ENCODE results near the gene THBS2.
A peak's percentile ranks its signal among the peaks of the same experiment; 100 is the strongest.
"Not testable (repeated sequence)": the region's sequence is repeated elsewhere in the genome, so short reads cannot be mapped to it uniquely, and the experiment has no call there.

THBS2 gene

DNA sequence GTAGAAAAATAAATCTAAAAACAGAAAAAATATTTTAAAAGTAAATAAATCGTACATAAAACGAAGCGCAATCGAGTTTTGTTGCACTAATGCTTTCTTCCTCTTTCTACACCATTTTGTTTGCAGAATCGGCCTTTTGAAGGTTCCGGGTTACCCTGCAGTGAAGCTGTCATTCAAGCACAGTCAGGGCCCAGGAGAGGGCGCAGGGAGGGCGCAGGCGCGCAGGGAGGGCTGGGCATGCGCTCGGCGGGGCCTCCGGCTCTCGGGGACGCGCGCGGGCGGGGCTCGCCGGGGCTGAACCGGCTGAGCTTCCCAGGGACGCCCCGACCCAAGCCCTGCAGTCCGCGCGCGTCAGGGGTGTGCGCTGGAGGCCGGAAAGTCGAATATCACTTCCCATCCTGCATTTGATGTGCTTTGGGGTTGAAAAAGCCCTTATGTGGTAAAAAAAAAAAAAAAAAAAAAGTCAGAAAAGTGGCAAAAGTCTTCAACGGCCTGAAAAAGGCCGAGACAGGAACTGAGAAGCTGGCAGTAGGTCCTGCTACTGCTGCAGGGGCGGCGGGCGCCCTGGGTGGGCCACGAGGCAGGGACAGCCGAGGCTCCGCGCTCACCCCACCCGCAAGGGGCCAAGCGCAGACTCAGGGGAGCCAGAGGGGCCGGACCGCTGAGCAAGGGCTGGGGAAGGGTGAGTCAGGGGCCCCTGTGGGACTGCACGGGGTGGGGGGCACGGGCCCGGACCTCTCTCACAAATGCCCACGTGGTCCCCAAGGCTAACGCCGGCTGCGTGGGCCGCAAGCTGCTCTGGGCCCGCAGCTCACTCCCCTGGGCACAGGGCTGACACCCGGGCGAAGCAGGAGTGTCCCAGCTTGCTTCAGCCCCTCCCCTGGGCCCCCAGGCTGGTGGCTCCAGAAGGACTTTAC, 40.5 kb downstream of the THBS2 start:
- DNase-seq, result peak; percentile 59 to 95 (median 84)

DNA sequence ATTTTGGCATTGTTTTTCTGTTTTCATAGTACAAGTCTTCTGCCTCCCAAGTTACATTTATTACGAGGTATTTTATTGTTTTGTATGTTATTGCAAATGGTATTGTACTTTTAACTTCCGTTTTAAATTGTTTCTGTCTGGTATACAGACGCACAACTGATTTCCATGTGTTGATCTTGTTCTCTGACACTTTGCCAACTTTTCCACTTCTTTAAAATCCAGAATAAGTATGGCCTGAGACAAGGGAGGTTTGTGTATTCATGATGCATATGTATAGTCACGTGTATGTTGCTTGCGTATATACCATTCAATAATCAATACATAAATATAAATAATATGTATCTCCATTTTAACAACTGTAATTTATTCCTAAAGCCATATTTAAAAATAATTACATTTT, 41.2 kb downstream of the THBS2 start:
- DNase-seq, result no peak

DNA sequence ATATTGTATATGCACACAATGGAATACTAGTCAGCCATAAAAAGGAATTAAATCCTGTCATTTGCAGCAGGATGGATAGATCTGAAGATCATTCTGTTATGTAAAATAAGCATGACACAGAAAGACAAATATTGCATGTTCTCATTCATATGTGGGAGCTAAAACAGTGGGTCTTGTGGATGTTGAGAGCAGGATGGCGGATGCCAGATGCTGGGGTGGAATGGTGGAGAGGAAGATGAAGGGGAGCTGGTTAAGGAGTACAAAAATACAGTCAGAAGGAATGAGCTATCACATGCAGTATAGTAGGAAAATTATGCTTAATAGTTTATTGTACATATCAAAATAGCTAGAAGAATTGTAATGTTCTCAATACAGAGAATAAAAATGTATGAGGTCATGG, 41.8 kb downstream of the THBS2 start:
- DNase-seq, result no peak

DNA sequence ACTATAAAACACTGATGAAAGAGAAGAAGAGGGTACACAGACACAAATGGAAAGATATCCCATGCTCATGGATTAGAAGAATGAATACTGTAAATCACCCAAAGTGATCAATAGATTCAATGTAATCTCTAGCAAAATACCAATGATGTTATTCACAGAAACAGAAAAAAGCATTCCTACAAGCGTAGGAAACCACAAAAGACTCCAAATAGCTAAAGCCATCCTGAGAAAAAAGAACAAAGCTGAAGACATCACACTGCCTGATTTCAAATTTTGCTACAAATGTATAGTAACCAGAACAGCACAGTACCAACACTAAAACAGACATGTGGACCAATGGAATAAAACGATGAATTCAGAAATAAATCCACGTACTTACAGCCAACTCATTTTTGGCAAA, 43.0 kb downstream of the THBS2 start:
- no peak for DNase-seq

DNA sequence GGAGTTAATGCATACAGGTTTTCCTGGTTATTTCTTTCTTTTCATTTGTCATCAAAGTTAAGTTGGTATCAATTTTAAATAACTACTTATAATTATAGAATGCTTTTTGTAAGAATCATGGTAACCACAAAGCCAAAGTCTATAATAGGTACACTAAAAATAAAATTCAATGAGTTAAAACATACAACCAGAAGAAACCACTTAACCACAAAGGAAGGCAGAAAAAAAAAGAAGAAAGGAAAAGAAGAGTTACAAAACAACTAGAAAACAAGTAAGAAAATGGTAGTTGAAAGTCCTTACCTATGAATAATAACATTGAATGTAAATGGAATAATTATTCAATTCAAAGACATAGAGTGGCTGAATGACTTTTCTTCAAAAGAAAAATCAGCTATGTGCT, 45.6 kb downstream of the THBS2 start:
- DNase-seq, result no peak

DNA sequence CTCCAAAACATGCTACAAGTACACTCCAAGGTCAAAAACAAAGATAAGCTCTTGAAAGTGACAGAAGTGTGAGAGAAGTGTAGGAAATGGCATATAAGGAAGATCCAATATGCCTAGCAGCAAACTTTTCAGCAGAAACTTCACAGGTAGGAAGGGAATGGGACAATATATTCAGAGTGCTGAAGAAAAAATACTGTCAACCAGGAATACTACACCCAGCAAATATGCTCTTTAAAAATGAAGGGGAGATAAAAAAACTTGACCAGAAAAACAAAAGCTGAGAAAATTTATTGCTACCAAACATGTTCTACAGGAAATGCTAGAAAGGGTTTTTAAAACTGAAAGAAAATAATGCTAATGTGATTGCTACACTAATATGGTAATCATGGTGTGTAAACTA, 46.2 kb downstream of the THBS2 start:
- DNase-seq, result no peak

DNA sequence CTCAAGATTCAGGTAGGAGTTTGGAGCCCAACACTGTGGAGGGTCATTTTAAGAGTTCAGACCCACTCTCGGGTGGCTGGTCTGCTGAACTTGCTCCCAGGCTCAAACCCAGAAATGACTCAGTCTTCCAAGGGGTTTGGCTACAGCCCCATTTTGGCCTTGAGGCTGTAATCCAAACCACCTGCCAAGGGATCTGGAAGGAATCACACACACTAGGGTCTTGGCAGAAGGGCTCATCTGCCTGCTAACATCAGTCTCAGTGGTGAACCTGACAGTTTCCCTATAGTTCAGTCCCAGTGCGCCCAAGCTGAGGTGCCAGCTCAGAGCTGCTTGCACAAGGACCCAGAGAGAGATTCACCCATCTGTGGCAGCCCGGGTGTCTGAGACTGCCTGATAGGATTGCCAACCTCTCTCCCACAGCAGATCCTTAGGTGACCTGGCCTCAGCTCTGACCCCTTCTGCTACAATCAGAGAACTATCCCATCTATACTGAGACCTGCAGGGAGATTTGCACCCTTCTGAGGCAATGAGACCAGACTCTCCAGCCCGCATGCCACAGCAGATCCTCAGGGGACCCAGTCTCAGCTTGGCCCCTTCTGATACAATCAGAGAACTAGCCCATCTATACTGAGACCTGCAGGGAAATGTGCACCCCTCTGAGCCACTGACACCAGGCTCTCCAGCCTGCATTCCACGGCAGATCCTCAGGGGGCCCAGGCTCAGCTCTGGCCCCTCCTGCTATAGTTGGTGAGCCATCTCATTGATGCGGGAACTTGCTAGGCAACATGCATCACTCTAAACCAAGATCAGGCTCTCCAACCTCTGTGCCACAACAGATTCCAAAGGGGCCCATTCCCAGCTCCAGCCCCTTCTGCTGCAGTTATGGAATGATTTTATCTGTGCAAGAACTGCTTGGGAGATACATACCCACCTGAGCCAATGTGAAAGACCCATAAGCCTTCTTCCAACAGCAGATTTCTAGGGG, 48.2 kb downstream of the THBS2 start:
- DNase-seq, result no peak

DNA sequence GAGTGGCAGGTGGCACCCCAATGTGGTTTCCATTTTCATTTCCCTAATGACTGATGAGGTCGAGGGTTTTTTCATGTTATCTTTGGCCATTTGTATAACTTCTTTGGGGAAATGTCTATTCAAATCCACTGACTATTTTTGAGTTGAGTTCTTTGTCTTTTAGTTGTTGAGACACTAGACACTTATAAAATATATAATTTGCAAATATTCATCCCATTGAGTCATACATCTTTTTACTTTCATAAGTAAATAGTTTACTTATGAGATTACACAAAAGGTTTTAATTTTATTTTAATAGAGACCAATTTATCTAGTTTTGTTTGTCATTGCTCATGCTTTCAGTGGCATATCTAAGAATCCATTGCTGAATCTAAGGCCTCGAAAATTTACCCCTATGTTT, 49.5 kb downstream of the THBS2 start:
- no peak for DNase-seq

DNA sequence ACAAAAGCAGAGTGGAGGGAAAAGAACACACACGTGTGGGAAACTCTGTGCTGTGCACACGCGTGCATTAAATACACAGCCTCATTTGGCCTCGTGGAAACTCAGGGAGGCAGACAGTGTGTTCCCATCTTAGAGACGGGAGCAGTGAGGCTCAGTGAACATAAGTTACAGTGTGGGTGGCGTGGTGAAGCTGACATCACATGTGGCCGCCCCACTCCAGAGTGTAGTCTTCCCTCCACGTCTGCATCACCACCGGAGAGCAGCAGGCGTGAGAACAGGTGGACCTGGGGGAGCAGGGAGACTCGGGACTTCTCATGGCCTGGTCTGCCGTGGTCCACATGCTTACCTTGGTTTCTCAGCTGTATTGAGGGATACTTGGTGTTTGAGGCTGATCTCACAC, 51.7 kb downstream of the THBS2 start:
- no peak for DNase-seq

DNA sequence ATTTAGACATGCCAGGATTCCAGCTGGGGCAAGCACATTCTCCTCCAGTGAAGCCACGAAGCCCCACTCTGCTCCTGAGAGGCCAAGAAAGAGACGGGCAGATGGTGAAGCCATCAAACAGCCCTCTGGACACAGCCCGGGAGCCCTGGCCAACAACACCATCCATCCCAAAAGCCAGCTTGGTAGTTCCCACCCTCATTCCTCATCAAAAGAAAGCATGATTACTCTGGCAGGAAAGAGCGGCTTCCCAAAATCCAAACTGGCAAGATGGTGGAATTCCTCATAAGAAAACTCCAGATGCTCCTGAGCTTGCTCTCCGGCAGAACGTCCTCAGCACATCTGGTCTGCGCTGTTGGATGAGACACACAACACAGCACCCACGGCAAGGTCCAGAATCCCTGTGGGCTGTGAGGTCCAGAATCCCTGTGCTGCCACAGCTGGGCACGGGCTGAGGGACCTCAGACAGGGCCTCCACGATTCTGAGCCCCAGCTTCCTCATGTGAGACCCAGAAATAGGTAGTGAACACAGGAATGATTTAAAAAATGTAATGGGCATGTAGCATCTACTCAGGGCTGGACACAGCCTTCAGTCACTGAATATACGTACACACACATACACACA, 52.6 kb downstream of the THBS2 start:
- DNase-seq, result no peak

DNA sequence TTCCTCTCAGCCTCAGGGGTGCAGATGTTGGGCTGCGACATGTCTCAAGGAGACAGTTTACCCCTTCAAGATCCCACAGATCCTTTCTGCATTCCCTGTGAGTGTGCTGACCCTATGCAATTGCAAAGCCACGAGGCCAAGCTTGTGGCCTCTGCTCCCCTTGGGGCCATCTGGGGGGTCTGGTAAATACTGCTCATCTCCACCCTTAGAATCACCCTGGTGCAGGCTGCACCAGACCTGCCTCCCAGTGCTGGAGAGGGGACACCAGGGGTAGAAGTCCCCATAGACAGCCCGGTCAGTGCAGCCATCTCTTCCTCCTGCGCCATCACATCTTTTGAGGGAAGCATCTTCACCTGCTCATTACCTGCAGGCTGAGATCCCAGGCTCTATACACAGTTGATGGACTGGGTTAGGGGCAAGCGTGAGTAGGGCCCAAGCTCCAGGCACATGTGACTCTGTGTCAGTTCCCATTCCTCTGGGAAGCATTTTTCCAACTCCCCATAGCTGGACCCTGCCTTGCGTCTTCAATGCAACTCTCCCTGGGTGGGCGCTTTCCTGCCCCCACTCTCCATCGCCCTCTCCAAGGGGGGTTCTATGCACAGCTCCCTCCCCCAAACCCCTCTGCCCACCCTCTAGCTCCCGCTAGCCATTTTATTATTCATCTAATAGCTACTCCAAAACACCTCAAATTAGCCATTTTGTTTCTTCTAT, 53.9 kb downstream of the THBS2 start:
- no peak for DNase-seq

DNA sequence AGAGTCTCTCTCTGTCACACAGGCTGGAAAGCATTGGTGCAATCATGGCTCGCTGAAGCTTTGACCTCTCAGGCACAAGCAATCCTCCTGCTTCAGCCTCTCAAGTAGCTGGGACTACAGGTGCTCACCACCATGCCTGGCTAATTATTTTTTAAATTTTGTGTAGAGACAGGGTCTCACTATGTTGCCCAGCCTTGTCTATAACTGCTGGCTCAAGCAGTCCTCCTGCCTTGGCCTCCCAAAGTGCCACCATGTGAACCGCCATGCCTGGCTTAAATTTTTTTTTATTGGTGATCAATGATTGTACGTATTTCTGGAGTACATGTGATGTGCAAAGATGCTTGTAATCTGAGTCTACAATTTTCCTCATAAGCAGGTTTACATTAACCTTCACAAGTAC, 54.8 kb downstream of the THBS2 start:
- no peak for DNase-seq

DNA sequence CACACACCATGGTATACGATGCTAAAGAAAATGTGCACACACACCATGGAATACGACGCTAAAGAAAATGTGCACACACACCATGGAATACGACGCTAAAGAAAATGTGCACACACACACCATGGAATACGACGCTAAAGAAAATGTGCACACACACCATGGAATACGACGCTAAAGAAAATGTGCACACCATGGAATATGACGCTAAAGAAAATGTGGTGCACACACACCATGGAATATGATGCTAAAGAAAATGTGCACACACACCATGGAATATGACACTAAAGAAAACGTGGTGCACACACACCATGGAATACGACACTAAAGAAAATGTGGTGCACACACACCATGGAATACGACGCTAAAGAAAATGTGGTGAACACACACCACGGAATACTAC, 55.7 kb downstream of the THBS2 start:
- DNase-seq, result not testable (repeated sequence)

DNA sequence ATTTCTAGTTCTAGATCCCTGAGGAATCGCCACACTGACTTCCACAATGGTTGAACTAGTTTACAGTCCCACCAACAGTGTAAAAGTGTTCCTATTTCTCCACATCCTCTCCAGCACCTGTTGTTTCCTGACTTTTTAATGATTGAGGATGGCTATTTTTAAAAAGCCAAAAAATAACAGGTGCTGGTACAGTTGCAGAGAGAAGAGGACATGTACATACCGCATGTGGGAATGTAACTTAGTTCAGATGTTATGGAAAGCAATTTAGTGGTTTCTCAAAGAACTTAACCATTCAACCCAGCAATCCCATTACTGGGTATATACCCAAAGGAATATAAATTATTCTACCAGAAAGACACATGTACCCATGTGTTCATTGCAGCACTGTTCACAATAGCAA, 57.4 kb downstream of the THBS2 start:
- not testable (repeated sequence) for DNase-seq

DNA sequence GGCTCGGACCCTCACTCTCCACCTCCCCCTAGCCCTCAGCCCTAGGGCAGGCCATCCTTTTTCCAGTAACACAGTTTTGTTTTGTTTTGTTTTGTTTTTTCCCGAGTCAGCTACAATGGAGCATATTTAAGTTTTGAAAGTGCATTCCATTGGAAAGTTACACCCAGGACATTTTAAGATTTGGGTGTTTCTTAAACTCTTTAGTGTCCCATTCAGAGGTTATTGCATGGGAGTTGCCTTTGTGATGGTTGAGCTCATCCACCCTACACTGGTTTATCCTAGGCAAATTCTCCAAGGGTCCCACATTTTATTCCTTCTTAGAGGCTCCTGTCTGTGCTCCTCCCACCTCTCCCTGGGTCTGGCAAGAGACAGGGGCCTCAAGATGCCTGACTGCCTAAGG, 58.9 kb downstream of the THBS2 start:
- DNase-seq, result no peak

DNA sequence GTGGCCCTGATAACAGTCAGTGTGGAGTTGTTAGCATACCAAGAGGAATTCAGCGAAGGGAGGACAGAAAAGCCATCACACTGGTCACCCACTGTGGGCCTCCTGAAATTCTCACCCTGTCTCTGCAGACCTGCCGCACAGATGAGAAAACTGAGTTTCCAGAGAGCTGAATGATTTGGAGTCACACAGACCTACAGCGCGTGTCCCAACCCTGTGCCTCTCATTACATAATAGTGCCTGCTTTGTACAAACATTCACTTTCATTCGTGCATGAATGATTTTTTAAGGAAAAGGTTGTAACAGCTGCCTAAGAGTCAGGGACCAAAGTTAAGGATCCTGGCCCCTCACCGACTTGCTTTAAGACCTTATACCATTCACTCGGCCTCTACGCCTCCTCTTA, 62.7 kb downstream of the THBS2 start:
- no peak for DNase-seq

DNA sequence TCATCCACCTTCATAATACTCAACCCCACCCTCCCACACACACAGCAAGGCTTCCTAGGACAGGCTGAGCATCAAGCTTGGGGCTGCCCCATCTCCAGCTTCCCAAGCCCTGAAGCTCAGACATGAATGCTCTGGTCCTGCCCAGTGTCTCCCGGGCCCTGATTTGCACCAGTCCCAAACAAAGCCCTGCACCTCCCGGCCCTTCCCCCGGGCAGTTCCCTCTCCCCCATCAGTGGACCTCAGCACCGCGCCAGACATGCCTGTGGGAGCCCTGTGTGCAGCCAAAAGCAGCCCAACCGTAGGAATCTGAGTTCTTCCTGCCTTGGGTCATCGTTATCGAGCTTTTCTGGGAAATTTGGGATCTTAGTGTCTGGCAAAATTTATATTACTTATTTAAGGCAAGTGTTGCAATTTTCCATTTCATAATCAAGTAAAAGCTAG, 63.5 kb downstream of the THBS2 start:
- DNase-seq, result no peak

DNA sequence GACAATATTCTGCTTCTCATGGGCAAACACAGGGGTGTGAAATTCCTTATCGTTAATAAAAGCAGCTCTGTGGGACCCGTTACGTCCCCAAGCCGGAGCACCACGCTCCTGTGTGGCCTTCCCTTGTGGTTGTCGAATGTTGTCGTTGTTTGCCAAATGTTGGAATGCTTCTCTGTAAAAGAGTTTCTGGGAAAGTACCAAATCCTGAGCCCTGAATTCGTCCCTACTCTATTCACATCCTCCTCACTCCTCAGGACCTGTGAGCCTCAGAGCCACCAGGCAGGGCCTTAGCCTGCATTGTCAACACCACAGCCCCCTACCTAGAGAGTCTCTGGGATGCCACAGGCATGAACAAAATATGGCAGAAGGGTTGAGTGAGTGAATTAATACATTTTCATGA, 64.0 kb downstream of the THBS2 start:
- DNase-seq, result no peak

DNA sequence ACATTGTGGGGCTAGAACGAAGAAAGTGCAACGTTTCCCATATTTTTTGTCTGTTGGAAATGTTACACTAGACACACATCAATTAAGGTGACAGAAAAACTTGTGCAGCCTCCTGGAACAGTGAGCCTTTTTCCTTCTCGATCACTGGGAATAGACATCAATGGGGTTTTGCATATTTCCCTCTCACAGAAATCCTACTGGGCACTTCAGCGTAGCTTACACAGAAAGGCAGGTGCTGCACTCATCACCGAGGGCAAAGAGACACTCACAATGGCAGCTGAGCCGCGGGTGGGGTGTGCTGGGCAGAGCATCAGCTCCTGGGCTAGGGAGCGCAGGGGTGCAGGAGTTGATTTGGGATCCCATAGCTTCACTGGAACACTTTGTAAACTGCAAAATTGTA, 64.5 kb downstream of the THBS2 start:
- DNase-seq, result no peak

DNA sequence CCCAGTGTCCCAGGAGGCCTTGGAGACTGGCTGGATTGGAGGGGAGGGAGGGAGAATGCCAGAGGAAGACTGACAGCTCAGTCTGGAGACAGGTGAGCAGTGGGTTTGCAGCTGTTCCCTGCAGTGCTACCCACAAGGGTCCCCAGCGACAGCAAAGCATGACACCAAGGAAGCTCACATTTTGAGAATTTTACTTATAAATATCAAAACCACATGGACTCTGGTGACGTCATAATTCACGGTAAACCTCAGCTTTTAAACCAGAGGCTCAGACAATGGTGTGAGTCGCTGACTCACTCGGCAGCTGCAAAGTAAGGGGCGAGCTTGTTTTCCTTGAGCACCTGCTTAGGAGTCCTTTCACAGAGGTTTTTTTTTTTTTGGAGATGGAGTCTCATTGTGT, 65.2 kb downstream of the THBS2 start:
- DNase-seq, result no peak

DNA sequence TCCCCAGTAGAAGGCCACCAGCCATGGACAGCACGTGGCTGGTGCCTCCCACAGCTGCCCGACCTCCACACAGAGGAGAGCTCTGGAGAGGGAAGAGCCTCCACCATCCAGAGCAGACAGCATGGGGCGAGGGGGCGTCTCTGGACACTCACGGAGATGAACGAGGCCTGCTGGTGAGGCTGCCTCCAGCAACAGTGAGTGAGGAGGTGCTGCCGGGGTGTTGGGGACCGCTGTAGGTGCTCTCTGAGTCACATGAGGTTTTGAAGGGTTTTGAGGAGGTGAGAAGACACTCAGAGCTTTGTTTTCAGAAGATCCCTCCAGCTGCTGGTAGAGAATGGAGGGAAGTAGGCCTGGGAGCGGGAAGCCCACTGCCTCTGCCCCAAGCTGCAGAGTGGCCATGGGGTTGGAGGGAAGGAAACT, 65.6 kb downstream of the THBS2 start:
- DNase-seq, result no peak

All from amygdala (tissue), 56 donors.